ENCODE data around the gene RNF151.

DNA sequence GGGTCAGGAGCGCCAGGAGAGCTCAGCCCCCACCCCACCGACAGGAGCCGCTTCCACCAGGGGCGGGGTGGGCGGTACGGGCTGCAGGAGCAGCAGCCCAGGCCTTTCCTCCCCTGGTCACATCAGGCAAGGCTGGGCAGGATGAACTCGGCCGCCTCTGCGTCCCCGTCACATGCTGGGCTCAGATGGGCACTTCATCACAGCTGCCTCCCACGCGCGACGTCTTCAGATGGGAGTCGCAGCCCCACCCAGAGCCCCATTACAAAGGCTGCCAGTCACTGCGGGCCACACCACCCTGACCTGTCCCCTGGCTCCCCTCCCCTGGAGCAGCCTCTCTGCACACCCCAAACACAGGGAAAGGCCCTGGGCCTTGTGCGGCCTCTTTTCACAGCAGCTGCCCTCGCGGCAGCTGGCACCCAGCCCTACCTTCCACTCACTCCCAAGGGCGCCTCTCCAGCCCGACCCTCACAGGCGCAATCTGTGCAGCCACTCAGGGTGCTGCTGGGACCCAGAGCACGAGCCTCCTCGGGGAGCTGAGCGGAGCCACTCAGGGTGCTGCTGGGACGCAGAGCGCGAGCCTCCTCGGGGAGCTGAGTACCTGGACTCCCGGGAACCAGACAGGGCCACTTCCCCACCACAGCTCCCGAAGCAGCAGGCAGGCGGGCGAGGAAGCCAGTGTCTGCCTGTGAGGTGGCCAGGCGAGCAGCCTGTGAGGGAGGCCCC lies 38.3 kb downstream of the RNF151 start:
- TF ChIP-seq EZH2 (IDR thresholded peaks at IDR 0.05) (no peak), POLR2AphosphoS5 (IDR thresholded peaks at IDR 0.05; ENCODE audit: borderline replicate concordance, low read depth, low read length) (no peak)

Measured in SK-N-MC (cell line).